Activated T-cell treated with anti-CD3 and anti-CD28 coated beads for 4 hours (primary cell): ENCODE data around the gene MMS19.
"Not testable (repeated sequence)": the region's sequence is repeated elsewhere in the genome, so short reads cannot be mapped to it uniquely, and the experiment has no call there.

Source experiments
- DNase-seq: peaks from one replicate; pipeline ENCODE4 v3.0.0-alpha.2; 2020

Gene MMS19

DNA sequence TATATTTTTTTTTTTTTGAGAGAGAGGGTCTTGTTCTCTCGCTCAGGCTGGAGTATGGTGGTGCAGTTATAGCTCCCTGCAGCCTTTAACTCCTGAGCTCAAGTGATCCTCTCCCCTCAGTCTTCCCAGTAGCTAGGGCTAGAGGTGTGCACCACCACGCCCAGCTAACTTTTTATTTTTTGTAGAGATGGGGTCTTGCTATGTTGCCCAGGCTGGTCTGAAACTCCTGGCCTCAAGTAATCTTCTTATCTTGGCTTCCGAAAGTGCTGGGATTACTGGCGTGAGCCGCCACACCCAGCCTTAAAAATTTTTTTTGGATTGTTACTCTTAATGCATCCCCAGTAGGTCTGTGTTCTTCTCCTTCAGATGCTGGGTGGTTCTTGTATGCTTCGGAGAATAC, 4.7 kb upstream of the MMS19 start:
- no peak for DNase-seq

GRCh38 chr10:97500297-97500575, 2.0 kb upstream of the MMS19 start:
- no peak for DNase-seq

DNA sequence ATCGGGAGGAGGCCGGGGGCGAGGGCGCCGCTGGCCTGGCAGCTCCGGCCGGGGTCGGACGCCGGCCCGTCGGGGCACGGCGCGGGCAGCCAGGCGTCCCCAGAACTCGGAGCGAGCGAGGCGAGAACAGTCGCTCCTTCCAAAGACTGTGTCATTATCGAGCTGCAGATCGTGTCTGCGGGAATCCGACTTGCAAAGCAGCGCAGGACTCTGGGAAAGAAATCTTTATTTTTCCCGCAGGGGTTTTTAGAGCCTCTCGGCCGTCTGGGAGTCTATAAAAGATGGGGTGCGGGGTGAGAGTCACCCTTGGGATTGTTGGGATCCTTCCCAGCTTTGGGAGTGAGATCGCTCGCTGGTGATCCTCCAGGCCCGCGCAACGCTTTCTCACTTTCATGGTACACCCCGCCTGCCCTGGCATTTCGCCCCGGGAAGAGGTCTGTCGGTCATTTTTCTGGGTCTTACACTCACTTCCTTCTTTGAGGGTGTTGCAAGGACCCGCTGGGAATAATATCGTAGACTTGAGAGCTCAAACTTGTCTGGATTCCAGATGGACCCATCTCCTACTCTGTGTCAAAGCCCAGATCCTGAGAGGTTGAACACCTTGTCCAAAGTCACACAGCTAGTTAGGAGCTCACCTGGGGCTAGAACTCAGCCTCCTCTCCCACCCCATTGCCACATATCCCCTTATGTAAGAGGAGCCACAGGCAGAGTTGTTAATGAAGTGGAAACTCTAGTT, 1.5 kb upstream of the MMS19 start:
- no peak for DNase-seq

DNA sequence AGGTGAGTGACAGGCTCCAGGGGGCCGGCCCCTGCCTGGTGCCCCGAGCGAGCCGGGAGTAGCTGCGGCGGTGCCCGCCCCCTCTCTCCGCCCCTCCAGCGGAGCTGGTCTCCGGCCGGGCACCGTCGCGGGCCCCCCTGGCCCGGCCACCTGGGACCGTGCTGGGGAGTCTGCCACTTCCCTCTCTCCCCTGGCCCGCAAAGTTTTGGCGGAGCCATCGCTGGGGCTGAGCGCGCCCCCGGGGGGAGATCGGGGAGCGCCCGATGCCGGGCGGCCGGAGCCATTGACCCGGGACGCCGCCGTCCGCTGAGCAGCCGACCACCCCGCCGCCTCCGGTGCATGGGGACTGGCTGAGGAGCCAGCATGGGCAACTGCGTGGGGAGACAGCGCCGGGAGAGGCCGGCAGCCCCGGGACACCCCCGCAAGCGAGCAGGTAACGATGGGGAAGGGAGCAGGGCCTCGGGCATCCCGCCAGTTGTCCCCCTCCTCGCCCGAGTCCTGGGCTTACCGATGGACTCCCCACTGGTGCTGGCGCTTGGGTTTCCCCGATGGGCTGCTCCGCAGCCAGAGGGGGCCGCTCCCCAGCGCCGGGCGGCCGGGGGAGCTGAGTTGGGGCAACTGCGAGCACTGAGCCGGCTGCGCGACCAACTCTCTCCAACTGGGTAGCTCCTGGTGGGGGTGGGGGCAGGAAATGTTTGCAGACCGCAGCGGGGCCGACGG, 779 bp upstream of the MMS19 start, which contains the start of gene UBTD1:
TSS of gene UBTD1 (plus strand) at position 84 of the 720 bp plus-strand sequence. CDS start at position 364, 280 bp downstream.
- DNase-seq: peak; percentile 14

- peak; percentile 46 for DNase-seq
These were observed 598 bp downstream of the MMS19 start for GRCh38 chr10:97497572-97498075.

DNA sequence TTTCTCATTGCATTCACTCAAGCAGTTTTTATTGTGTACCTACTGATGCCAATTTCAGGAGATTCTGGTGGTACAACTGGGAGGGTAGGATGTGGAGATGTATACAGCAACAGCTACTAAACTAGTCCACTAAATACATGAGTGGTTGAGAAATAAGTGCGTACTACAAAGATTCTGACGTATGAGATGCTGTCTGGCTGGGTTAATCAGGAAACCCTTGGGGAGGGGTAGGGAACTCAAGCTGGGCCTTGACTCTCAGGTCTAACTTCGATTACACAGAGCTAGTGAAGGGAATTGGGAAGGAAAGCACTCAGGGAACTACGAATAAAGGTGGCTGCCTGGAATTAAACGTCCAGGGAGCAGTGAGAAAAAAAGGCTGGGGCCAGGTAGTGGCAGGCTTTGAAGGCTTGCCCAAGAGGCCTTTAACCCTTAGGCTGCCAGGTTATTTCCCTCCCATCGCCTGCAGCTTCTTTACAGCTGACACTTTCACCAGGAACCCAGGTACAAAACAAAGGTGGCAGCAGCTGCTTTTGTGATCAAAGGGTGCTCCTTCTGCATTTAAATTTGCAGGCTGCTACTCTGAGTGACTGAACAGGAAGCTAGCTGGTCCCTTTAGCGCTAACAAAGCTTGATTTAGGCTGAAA, 3.2 kb downstream of the MMS19 start:
- no peak for DNase-seq

- DNase-seq: no peak
These were observed 4.1 kb downstream of the MMS19 start for GRCh38 chr10:97494151-97494550.

- DNase-seq: no peak
These were observed 7.6 kb downstream of the MMS19 start for GRCh38 chr10:97490592-97490991.

DNA sequence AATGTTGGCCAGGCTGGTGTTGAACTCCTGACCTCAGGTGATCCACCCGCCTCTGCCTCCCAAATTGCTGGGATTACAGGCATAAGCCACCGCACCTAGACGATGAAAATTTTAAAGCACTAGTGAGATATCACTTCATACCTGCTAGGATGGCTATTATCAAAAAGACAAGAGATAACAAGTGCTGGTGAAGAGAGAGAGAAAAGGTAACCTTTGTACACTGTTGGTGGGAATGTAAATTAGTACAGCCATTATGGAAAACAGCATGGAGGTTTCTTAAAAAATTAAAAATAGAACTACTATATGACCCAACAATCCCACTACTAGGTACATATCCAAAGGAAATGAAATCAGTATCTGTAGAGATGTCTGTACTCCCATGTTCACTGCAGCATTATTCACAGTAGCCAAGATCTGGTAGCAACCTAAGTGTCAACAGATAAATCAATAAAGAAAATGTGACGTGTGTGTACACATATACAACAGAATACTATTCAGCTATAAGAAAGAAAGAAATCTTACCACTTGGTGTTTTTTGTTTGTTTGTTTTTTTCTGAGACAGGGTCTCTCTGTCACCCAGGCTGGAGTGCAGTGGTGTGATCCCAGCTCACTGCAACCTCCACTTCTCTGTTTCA, 12.5 kb downstream of the MMS19 start:
- DNase-seq: no peak

DNA sequence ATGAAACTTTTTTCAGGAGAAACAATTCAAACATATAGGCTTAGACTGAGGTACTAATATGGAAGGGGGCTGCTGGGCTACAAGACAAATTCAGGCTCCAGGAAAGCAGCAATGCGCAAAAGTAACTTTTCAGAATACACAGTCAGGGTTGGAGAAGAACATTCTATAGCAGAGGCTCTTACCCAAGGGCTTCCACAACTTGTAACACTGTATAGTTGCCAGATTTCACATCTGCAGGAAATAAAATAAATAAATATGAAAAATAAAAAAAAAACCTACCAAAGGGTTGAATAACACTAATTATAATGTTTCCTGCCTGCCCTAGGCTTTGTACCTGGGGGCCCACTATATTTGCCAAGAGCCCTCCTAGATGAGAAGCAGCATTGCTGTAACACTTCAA, 14.3 kb downstream of the MMS19 start:
- DNase-seq: no peak

GRCh38 chr10:97483506-97483905, 14.7 kb downstream of the MMS19 start:
- DNase-seq: no peak

GRCh38 chr10:97482381-97482780, 15.8 kb downstream of the MMS19 start:
- no peak for DNase-seq

GRCh38 chr10:97481071-97481470, 17.2 kb downstream of the MMS19 start:
- DNase-seq: no peak

DNA sequence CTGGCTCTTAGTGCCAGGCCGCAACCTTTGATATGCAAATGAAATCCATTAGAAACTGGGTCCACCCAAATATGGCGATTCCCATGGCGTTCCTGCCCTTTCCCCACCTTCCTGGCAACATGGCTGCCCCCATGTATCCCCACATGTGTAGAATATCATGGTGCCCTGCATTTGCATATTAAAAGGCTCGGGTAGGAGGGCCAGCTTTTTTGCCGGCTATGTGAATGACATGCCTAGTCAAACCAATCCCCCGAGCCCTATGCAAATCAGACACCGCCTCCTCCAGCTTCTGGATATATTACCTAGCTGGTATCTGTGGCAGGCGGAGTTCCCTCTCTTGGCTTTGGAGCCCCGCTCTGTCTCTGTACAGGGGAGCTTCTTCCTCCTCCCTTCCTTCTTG, 18.3 kb downstream of the MMS19 start:
- no peak for DNase-seq

- not testable (repeated sequence) for DNase-seq
These were observed 18.8 kb downstream of the MMS19 start for GRCh38 chr10:97479410-97479809.

GRCh38 chr10:97475936-97476594, 22.2 kb downstream of the MMS19 start:
- no peak for DNase-seq

GRCh38 chr10:97474918-97475317, 23.3 kb downstream of the MMS19 start:
- DNase-seq: no peak

DNA sequence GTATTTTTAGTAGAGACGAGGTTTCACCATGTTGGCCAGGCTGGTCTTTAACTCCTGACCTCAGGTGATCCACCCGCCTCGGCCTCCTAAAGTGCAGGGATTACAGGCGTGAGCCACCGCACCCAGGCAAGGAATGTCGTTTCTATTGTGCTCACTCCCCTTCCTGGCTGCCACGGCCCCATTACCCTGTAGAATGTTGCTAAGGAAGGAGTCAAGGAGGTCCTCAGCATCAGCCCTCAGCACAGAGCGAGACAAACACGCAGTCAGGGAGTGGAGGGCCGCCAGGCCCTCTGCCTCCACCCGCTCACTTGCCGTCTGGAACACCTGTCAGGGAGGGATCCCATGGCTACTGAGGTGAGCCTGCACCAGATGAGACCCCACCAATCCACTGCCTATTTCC, 29.4 kb downstream of the MMS19 start:
- DNase-seq: not testable (repeated sequence)

DNA sequence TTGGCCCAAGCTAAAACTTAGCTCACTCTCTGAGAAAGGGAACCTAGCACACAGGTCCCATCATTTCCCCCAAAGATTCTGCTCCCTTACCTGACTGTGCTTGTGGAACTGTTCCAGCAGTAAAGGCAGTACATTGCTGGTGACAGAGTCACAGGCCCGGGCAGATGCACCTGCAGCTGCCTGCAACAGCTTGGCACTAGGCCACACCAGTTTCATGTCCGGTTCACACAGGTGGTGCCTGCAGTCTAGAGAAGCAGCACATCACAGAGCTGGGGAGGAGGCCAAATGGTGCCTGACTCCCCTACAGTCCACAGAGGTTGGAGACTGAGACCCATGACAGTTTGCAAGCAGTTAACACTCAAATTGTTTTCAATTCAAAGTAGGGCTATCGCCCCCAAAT, 30.1 kb downstream of the MMS19 start:
- DNase-seq: no peak

DNA sequence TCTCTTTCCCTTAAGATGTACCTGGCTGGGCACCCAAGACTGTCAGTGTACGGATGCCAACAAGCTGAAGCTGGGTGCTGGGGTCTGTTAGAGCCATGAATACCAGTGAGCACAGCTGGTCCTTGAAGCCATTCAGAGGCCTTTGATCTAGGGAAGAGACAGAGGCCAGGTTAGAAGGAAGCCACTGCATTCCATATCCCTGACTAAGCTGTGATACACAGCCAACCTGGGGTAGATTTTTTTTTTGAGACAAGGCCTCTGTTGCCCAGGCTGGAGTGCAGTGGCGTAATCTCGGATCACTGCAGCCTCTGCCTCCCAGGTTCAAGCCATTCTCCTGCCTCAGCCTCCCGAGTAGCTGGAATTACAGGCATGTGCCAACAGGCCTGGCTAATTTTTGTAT, 31.5 kb downstream of the MMS19 start:
- no peak for DNase-seq

GRCh38 chr10:97465982-97466381, 32.2 kb downstream of the MMS19 start:
- DNase-seq: no peak

DNA sequence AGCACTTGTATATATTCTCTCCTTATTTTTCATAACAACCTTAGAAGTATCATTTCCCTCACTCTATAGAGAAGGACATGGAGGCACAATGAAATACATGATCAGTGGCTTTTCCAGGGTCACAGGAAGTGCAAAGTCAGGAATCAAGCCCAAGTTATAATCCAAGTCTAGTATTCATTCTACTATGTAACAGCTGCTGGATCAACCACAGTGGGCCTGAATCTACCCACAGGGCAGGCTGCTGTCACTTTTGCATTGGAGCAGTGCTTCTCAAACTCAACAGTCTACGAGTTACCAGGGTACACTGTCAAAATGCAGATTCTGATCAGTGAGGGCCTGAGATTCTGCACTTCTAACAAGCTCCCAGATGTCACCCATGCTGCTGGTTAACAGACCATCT, 34.0 kb downstream of the MMS19 start:
- no peak for DNase-seq
